GM12864 (cell line): ENCODE measurements around the gene EYS.

ENCODE experiments used
- DNase-seq: peaks from one replicate; pipeline ENCODE4 v3.0.0-alpha.2; 2011; ENCODE audit warnings: low read depth
- H3K4me3 ChIP-seq: 2 replicates; pipeline ENCODE4 v1.5.1; 2011; ENCODE audit warnings: mild to moderate bottlenecking, low read depth, low read length, control low read depth
- TF ChIP-seq, protein P1 (sequence below): IDR thresholded peaks from 2 replicates; pipeline ENCODE4 v1.5.1; 2011; ENCODE audit warnings: low read depth, mild to moderate bottlenecking, moderate library complexity, low read length, control low read depth, inconsistent platforms; ENCODE audit errors: missing control alignments

The EYS gene

DNA sequence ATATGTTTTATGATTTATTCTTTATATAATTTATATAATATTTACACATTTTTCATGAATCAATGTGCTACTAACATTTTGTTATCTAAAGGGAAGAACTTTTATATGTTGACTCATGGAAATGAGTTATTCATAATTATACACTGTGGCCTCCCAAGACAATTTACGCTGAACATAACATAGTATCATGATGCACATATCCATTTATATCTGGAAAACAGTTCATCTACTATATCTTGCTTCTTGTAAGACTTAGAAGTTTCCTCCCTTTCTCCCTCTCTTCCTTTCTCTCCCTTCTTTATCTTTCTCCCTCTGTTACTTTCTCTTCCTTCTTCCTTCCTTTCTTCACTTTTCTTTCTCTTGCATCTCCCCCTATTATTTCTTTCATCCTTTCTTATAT, 1.1 kb upstream of the EYS start:
- TF ChIP-seq, protein P1, sequence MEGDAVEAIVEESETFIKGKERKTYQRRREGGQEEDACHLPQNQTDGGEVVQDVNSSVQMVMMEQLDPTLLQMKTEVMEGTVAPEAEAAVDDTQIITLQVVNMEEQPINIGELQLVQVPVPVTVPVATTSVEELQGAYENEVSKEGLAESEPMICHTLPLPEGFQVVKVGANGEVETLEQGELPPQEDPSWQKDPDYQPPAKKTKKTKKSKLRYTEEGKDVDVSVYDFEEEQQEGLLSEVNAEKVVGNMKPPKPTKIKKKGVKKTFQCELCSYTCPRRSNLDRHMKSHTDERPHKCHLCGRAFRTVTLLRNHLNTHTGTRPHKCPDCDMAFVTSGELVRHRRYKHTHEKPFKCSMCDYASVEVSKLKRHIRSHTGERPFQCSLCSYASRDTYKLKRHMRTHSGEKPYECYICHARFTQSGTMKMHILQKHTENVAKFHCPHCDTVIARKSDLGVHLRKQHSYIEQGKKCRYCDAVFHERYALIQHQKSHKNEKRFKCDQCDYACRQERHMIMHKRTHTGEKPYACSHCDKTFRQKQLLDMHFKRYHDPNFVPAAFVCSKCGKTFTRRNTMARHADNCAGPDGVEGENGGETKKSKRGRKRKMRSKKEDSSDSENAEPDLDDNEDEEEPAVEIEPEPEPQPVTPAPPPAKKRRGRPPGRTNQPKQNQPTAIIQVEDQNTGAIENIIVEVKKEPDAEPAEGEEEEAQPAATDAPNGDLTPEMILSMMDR, result no peak
- no peak for DNase-seq
- H3K4me3 ChIP-seq, result no peak overlapping the region

DNA sequence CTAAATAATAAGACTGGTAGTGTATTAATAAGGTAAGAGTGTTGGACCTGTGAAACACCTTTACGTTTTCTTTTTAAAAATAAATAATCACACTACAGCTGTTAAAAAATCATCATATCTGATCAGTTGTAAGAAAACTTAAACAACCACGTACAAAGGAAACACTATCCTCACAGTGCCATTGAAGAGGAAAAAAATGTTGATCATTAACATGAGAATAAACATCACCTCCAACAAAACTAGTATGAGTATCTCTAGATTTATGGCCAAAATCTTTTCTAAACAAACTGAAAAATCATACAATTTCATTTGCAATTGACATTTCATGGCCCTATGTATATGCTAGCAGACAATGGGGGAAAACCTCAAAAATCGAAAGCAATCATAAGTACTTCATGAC, 590 bp downstream of the EYS start:
- TF ChIP-seq, protein P1, result no peak
- no peak for DNase-seq
- no peak overlapping the region for H3K4me3 ChIP-seq

- DNase-seq, result no peak
- TF ChIP-seq, protein P1, result no peak
- H3K4me3 ChIP-seq, result no peak overlapping the region
These were observed 5.7 kb downstream of the EYS start for GRCh38 chr6:65701325-65701724.

- TF ChIP-seq, protein P1, result no peak
- no peak overlapping the region for H3K4me3 ChIP-seq
- DNase-seq, result no peak
These were observed 6.5 kb downstream of the EYS start for GRCh38 chr6:65700561-65700960.

DNA sequence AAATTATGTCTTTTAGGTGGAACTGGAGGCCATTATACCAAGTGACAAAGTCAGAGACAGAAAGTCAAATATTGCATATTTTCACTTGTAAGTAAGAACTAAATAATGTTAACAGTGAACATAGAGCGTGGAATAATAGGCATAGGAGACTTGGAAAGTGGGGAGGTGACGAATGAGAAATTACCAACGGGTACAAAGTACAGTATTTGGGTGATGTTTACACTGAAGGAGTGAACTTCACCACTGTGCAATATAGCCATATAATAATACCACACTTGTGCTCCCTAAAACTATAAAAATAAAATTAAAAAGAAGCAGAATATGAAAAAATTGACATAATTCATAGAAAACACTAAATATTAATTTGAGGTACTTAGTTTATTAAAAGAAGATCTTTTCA, 14.9 kb downstream of the EYS start:
- DNase-seq, result no peak
- TF ChIP-seq, protein P1, result no peak
- H3K4me3 ChIP-seq, result no peak overlapping the region

- DNase-seq, result no peak
- H3K4me3 ChIP-seq, result no peak overlapping the region
- TF ChIP-seq, protein P1, result no peak
These were observed 26.8 kb downstream of the EYS start for GRCh38 chr6:65680232-65680631.

DNA sequence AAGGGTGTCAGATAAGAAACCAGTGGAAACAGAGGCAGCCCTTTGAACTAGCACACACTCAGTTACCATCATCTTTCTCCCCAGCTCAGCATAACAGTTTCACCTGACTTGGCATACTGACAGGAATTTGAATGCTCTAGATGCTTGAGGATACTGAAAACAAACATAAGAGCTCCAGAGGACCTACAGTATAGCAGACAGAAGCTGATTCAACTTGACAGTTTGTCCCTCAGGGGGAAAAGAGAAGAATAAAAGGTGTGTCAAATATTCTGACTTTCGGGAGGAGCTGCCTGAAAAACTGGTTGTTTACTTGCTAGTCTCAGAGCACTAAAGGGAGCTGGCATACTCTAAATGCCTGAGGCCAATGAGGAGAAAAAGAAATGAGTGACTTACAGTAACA, 35.1 kb downstream of the EYS start:
- TF ChIP-seq, protein P1, result no peak
- no peak for DNase-seq
- no peak overlapping the region for H3K4me3 ChIP-seq
